GM18870 (cell line): ENCODE data around the gene DYNC1LI1.
A peak's percentile ranks its signal among the peaks of the same experiment; 100 is the strongest.

ENCODE experiments used
- ATAC-seq: cut with Tn5 transposase; IDR thresholded peaks from one replicate; pipeline ENCODE4 v1.9.1; 2021; ENCODE audit warnings: moderate library complexity; ENCODE audit not compliant: unreplicated experiment

DYNC1LI1 gene

GRCh38 chr3:32493437-32494414 lies 76.9 kb downstream of the DYNC1LI1 start:
- ATAC-seq: peak; percentile 80

DNA sequence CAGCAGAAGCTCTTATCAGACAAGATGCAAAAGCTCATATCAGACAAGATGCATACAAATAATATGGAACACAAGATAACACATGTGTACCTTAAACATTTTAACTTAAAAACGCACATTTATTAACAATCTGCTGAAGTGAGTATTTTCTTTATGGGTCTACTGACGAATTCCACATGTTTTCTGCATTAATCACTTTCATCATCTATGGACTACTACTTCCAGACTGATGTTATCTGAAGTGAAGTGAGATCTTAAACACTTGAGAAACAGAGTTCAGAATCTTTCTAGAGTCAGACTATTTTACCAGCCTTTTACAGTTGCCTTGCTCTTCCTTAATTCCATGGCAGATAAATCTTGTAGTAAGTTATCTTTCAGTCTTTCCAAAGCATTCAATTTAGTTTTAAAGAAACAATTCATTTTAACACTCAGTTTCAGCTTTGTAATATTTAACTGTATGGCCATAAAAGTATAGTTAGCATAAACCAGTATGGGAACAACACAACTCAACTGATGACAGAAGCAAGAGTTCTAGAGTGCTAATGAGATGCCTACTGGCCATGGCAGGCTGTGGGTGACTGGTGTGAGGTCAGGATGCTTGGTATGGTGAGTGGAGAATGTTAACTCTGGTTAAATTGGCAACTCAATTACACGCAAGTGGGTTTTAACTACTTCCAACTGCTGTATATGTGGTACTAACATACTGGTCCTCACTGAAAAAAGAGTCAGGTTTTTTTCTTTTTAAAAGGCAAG lies 77.8 kb downstream of the DYNC1LI1 start:
- no peak for ATAC-seq

DNA sequence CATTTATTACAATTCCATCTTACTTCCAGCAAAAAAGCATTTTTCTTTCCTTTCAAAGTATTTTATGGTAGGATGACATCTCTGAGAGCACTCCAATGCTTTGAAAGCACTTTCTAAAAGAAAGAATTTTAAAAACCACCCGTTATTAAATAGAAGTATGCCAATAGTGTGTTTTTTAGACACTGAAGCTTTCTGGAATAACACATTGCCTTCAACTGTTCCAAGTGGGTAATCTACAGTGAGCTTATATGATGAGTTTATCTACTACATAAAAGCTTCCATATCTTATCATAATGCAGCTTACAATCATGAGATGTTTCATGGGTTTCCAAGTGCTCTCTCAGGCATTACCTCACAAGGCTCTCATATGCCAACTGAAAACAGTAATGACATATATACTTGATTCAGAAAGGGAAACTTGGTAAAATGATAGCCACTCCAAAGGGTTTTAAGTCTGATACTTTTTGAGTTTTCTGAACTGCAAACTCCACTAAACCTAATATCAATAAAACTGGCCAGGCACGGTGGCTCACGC lies 82.1 kb downstream of the DYNC1LI1 start:
- ATAC-seq: no peak

GRCh38 chr3:32487781-32488473 lies 82.7 kb downstream of the DYNC1LI1 start:
- ATAC-seq: no peak

- no peak for ATAC-seq
These were observed 86.2 kb downstream of the DYNC1LI1 start for GRCh38 chr3:32484436-32484835.

DNA sequence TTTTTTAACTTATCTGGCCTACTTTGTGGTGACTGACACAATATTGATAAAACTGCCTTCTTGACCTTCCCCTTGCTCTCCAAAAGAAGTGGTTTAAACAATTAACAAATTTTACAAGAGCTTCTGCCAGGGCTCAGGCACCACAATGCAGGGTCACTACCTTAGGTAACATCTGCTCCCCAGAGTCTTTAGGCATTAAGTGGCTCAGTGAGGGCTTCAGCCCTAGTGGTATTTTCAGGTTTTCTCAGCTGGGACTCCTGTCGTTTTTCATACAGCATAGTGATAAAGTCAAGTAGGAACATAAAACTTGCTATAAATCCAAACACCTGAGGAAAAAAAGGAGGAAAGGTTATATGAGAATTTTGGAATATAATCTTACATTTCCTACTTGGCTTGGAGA lies 86.9 kb downstream of the DYNC1LI1 start:
- no peak for ATAC-seq

DNA sequence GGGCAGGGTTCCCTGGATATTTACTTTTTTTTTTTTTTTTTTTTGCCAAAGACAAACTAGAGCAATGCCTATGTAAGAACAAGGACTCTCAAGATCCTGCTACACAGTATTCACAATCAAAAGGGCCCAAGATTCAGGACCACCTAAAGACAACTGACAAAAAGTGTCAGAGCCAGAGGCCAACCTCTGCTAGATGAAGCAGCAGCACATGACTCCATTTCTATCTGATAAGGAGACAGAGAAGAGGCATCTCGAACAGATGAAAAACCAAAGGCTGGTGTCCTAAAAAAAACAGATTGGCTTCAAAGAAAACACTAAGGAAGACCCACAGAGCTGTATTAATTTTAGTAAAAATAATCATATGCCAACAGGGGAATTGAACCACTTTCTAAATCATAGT lies 88.0 kb downstream of the DYNC1LI1 start:
- ATAC-seq: no peak

DNA sequence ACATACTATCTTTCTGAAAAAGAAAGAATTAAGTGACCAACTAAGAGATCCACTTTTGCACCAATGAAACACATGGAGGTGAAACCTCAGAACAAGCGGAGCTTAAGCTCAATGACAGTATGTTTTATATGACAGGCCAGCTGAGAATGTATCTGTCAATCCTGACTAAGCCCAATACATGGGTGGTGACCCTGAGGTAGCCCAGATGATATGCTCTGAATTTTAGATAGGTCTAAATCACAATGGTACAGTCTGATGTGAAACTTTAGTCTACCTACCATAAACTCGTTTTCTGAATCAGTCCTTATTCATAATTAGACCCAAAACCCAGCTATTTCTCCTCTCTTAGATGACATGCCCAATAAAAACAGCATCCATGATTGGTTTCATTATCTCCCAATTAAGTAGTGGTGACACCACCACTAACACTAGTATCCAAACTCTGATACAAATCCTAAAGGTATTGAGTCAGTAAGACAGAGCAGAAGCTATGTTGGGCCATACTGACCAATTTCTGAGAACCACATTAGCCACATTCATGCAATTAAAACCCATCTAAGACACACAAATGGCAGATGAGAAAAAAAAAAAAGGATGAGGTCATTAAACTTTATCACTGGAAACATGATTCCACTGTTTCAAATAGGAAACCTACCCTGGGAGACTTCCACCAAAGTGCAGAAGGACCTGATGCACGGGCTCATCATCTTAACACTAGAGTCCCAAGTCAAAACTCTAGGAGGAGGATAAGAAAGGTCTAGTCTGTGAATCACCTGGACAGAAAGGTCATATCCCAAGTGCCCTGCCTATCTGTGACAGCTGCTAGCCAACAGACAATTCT lies 88.6 kb downstream of the DYNC1LI1 start:
- ATAC-seq: no peak

DNA sequence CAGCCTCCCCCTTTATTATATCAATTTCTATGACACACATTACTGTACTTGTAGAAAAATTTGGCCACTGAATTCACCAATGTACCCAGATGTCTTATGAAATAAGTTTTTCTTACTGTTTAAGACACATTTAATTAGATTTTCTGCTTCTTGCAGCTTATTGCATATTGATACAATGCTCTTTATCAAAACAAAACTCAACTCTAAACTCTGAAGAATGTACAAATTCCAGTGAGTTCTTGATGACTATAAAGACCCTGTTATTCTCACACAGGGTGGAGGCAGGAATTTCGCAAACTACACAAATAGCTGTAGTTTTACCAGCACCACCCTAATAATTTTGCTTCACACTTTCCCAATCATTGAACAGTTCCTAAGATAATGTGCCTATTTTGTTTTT lies 90.1 kb downstream of the DYNC1LI1 start:
- ATAC-seq: no peak
